Measurements from ENCODE around the gene PRSS2.

DNA sequence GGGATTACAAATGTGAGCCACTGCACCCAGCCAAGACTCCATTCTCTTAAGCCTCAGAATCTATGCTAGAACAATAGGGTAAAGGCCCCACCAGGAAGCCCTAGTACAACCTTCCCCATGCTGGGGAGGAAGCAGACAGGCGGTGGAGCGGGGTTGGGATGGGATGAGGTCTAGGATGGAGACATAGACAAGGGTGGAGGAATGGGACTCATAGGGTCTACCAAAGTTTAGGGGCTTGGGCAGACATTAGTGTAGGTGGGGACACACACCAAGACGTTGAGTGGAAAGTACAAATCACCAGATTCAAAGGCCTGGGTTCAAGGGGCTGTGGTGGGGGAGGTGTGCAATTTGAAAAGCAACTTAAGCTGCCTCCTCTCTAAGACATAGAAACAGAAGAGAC lies 19.3 kb downstream of the PRSS2 start:
- TF ChIP-seq, protein P1, sequence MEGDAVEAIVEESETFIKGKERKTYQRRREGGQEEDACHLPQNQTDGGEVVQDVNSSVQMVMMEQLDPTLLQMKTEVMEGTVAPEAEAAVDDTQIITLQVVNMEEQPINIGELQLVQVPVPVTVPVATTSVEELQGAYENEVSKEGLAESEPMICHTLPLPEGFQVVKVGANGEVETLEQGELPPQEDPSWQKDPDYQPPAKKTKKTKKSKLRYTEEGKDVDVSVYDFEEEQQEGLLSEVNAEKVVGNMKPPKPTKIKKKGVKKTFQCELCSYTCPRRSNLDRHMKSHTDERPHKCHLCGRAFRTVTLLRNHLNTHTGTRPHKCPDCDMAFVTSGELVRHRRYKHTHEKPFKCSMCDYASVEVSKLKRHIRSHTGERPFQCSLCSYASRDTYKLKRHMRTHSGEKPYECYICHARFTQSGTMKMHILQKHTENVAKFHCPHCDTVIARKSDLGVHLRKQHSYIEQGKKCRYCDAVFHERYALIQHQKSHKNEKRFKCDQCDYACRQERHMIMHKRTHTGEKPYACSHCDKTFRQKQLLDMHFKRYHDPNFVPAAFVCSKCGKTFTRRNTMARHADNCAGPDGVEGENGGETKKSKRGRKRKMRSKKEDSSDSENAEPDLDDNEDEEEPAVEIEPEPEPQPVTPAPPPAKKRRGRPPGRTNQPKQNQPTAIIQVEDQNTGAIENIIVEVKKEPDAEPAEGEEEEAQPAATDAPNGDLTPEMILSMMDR (IDR thresholded peaks at IDR 0.05), result no peak
- no peak for TF ChIP-seq EP300 (IDR thresholded peaks at IDR 0.05; ENCODE audit: low read depth)

Measured in transverse colon (tissue), 3 donors.